ENCODE results near the gene VIPR2.

The VIPR2 gene

GRCh38 chr7:159022238-159022993, 122.3 kb downstream of the VIPR2 start:
- DNase-seq: no peak

DNA sequence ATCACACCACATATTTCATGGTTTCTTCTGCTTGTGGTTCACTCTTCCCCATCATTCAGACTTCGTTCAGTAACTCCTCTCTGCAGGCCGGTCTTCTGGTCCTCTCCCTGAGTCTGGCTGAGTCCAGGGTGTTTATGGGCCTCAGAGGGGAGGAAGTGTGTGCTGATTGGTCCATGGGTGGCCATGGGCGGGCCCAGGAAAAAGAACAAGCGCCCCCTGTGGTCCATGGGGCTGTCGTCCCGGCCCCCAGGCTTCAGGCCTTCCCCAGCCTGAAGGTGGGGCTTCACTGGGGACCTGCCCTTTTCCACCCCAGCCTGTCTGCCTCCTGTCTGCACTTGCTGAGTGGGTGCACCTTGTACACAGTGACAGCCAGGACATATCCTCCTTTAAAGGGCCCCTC, 123.7 kb downstream of the VIPR2 start:
- no peak for DNase-seq

GRCh38 chr7:159019111-159019510, 125.6 kb downstream of the VIPR2 start:
- DNase-seq: no peak

- DNase-seq: no peak
Observed at GRCh38 chr7:159017741-159018140, 126.9 kb downstream of the VIPR2 start.

- DNase-seq: no peak
Observed at GRCh38 chr7:159017210-159017609, 127.5 kb downstream of the VIPR2 start.

DNA sequence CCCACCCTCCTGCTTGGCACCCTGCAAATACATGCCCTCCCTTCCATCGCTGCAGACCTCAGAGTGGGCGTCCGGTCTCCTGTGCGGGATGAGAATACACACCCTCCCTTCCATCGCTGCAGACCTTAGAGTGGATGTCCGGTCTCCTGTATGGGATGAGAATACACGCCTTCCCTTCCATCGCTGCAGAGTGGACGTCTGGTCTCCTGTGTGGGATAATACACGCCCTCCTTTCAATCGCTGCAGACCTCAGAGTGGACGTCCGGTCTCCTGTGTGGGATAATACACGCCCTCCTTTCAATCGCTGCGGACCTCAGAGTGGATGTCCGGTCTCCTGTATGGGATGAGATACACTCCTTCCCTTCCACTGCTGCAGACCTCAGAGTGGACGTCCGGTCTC, 128.1 kb downstream of the VIPR2 start:
- DNase-seq: no peak

DNA sequence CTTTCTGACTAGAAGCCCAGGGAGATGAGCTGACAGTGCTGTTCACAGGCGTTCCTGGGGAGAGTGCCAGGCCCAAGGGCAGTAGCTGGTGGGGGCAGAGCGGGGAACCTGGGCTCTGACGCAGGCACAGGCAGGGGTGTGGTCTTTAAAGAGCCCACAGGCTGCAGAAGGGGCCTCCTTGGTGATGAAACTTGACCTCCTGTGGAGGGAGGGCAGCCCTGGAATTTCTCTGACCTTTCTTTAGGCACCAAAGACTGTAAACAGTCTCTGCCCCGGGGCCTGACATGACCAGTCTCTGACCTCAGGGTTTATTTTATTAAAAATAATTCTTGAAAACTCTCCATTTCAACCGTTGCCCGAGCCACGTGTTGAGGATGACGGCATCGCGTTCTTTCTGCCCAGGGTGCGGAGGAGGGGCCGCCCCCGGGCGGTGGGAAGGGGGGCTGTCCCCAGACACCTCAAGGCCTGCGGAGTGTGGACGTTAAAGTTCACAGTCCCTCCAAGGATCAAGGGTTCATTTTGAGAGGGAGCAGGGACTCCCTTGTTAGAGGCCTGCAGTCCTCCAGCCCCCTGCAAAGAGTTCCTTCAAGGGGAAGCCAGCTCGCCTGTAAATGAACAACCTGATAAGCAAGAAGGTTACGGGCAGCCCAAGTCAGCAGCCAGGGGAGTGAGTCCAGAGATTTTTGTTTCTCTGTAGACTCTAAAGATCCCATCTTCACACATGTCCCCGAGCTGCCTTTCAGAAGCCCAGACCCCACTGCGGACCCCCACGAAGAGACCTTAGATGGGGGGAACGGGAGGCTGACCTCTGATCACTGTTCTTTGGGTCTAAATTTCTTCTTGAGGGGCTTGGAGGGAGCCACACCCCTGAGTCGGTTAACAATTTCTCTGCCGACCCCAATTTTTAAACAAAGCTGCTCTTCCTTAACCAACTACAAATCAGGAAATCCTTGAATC, 128.9 kb downstream of the VIPR2 start:
- no peak for DNase-seq

DNA sequence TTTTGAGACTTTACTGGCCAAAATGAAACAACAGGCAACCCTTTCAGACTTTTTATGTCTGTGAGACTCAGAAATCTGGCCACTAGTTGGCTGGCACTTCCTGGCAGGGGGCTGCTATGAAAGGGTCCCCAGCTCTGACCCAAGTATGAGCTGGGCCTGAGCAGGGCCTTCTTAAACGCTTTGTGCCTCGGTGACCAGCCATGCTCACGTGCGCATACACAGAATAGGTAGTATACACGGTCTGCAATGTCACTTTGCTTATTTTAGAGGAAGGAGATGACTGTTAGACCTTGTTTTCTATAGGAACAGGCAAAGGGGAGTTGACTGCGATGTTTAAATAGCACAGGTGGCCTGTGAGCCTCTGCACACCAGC, 129.6 kb downstream of the VIPR2 start:
- no peak for DNase-seq

- DNase-seq: no peak
Observed at GRCh38 chr7:159014297-159015062, 130.2 kb downstream of the VIPR2 start.

DNA sequence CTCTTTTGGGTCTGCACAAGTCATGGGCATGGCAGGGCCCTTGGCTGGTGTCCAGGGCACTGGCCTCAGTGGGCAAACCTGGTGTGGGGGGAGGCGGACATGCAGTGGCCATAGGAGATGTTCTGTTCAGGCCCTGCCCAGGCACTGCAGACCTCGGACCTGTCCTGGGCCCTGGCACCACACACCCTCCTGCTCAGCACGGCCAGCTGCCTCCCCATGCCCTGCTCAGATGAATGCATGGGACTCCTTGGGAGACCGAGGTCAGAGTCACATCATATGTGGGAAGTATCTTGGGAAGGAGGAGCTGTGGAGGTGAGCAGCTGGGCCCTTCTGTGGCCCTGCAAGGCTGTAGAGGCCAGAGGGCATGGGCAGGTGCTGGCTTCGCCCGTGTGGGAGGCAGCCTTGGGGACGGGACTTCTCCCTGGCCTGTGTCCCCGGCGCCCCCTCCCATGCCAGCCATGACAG, 130.8 kb downstream of the VIPR2 start:
- DNase-seq: no peak

DNA sequence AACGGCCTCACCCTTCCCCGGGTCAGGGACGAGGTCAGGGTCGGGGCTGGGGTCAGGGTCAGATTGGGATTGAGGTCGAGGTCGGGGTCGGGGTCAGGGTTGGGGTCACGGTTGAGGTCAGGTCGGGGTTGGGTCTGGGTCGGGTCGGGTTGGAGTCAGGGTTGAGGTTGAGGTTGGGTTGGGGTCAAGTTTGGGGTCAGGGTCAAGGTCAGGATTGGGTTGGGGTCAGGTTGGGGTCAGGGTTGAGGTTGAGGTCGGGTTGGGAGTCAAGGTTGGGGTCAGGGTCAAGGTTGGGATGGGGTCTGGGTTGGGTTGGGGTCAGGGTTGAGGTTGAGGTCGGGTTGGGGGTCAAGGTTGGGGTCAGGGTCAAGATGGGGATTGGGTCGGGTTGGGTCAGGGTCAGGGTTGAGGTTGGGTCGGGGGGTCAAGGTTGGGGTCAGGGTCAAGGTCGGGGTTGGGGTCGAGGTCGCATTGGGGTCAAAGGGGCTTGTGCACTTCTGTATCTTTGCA, 131.4 kb downstream of the VIPR2 start:
- DNase-seq: peak; percentile 57

GRCh38 chr7:159012353-159013069, 132.2 kb downstream of the VIPR2 start:
- peak; percentile 66 for DNase-seq

- no peak for DNase-seq
Observed at GRCh38 chr7:159011722-159012022, 133.0 kb downstream of the VIPR2 start.

- no peak for DNase-seq
Observed at GRCh38 chr7:159010937-159011721, 133.5 kb downstream of the VIPR2 start.

GRCh38 chr7:159010411-159010810, 134.3 kb downstream of the VIPR2 start:
- no peak for DNase-seq

DNA sequence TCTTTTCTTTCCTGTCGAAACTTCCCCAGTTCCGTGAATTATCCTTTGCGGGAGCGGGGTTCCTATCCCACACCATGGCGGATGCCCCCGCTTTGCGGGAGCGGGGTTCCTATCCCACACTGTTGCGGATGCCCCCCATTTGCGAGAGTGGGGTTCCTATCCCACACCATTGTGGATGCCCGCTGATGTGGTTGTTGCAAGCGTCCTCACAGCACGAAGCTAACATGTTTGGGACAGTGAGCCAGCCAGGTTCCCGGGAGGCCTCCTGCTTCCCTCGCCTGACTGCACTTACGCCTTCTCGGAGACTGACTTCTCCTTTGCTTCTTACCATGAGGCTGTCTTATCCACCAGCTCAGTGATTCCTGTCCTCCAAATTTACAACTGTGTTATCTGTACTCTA, 134.7 kb downstream of the VIPR2 start:
- DNase-seq: no peak

DNA sequence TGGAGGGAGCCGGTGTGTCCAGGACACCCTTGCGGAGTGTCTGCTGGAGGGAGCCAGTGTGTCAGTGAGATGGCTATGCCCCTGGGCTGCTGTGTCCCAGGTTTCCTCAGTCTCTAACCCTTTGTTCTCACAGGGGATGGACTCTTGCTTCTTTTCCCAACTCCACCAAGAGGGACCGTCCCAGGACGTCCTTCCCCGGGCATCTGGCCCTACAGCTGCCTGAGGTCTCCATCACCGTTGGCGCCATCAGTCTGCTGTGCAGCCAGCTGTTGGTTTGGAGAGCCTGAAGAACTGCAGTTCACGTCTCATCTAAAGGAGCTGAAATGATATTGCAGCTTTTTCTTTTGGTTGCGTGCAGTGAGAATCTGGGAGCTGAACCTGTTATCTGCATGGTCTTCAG, 136.2 kb downstream of the VIPR2 start:
- DNase-seq: no peak

DNA sequence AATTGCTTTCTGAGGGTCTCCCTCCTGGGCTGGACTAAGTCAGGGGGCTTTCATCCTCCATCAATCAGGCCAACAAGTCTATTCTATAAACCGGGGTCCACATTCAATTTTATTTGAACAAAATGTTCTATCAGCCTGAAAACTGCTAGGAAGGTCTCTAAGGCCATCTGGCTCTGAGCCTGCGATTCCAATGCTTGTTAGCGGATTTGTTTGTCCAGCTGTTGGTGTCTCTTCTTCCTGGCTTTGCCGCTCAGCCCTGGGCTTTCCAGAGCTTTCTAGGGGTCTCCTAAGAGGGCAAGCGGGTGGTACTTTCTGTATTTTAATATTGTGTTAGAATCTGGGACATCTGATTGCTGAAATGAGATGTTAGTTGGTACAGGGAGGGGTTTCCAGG, 136.7 kb downstream of the VIPR2 start:
- no peak for DNase-seq

GRCh38 chr7:159007364-159007995, 137.2 kb downstream of the VIPR2 start:
- peak; percentile 62 for DNase-seq

- no peak for DNase-seq
Observed at GRCh38 chr7:159006610-159007130, 138.0 kb downstream of the VIPR2 start.

Data from right forelimb (tissue), 1 donor.